ENCODE data around the gene MRPL45.

Gene MRPL45

DNA sequence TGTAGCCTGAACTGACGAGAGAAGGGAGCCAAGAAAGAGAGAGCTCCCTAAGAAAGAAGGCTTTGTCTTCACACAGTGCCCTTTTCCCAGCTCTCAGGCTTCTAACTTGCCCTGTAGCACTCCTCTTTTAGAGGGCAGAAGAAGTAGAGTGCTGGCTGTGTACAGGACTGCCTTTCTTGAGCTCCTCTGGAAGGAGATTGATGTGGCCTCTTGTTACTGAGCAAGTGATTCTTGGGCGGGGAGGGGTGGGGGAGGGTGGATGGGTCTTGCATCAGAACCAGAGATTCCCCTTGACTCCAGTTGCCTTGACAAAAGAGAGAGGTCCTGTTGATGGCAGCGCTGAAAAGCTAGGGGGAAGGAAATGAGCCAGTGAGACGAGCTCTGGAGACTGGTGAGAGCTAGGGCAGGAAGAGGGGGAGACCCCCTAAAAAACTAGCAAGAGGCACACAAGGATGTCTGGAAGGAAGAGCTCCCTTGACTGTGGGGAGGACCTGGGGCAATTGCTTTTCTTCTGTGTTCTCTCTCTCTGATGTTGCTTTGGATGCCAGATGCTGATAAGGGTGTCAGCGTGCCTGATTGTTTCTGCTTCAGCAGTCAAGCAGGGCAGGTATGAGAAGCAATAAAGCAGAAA lies 28.4 kb downstream of the MRPL45 start:
- DNase-seq = no peak

DNA sequence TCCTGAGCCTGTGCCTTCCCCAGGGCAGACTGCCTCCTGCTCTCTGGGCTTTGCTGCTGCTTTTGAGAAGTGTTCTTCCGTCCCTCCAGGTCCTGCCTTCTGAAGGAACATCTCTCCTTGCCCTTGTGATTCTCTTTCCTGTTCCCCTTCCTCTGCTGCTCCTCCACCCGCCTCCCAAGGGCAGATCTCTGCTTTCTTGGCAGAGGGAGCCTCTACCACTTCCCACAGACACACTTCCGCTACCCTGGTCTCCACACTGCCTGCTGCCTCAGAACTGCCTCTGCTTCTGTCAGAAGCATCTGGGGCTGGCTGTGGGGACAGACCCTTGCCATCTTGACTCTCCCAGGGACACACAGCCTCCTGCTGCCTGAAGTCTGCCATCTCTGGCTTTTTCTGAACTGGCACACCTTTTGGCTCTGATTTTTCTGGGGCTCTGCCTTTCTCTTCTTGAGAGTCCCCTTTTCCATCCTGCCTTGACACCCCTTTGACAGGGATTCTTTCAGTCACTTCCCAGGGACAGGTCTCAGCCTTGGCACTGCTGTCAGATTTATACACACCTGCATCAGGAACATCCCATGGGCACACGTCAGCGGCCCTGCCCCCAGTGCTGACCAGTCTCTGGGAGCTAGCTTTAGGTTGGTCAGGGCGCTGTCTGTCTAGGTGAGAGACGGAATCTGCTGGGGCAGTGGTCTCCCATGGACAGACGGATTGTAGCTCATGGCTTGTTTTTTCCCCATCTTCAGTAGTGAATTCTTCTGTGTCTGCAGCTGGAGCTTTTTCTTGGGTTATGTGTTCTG lies 30.2 kb downstream of the MRPL45 start:
- DNase-seq = no peak

DNA sequence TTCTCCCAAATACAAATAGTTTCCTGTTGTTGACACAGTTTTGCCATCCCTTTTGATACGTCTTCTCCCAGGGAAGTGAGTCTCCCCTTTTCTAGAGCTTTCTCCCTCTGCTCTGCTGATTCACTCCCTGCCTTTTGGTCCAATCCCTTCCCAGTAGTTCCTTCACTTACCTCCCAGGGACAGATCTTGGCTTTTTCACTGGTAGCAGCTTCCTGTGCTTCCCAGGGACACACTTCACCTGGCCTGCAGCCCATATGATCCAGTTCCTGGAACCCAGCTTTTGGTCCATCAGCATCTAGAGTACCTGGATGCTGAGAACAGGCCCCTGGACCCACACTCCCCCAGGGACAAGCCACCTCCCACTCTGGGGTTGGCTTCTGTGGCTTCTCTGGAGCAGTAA lies 31.0 kb downstream of the MRPL45 start:
- DNase-seq = no peak

DNA sequence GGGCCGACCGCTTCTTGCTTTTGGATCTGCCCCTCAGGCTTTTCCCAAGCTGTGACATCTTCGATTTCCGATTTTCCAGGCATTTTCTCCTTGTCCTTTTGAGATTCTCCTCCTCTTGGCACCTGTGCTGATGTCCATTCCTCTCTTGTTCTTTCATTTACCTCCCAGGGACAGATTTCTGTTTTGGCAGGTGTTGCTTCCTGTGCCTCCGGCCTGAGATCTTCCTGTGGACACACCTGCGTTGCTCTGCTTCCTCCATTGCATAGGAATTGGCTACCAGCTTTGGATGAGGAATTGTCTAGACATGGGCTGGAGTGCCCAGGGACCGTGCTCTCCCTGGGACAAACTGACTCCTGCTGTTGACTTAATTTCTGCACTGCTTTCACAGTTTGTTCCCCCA lies 31.7 kb downstream of the MRPL45 start:
- DNase-seq = no peak

DNA sequence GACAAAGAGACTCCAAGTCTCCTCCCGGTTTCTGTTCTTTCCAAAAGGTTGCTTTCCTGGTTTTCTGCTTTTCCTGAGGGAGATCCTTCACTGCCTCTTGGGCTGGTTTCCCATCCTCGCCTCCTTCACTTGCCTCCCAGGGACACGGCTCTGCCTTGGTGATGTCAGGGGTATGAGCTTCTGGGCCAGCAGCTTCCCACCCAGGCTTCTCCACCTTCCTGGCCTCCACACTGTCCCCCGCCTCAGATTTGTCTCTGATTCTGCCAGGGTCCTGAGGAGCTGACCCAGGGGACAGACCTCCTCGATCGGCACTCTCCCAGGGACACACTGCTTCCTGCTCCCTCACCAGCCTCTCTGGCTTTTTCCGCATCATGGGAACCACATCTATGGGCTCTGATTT lies 32.3 kb downstream of the MRPL45 start:
- no peak for DNase-seq

DNA sequence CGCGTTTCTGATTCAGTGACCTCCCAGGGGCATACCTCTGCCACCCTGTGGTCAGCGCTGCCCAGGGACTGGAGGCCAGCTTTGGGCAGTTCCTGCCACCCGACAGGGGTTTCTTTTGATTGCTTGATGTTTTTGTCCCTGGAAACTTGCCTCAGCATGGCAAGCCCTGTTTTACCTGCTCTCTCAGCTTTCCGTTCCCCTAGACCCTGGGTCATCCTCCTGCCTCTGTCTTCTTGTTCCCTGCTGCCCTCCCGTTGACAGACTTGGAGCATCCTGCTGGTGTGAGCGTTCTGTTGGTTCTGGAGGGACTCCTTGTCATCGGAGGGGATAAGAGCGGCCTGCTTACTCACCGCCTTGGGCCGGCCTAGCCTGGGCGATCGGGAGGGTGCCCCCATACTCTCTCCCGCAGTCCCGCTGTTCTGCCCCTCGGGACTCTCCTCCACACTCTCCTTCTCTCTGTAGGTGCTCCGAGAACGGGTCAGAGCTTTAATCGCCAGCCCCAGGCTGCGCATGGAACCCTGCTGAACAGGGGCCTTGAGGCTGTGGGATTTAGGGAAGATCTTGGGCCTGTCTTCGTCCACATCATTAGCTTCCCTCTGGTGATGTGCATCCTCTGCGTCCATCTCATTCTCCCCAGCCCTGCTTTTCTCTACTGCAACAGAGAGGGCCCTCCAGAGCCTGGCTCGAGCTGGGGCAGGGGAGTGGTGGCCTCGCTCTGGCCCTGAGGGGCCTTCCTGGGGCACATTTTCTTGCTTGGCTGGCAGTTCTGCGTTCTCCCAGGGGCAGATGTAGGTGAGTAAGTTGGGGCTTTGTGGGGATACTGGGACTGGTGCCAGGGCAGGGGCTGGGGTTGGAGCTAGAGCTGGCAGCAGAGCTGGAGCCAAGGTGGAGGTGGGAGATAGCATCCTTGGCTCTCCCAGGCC lies 33.1 kb downstream of the MRPL45 start:
- no peak for DNase-seq

DNA sequence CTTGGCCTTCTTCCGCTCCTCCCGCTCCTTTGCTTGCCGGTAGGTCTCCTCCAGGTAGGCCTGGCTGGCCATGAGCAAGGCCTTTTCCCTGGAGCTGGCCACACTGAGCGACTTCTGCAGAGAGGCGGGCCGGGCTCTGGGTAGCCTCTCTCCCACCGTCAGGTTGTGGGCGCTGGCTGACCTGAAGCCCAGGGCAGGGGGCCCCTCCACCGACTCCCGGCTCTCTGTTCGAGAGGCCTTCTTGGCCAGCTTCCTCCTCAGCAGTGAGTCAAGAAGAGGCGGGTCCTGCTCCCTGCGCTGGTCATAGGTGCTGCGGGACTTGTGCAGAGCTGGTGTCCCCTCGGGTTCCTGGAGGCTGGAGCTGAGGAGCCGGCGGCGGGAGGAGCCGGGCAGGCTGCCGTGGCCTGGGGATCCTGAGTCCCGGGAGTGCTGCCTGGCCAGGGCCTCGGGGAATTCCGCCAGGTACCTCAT lies 34.0 kb downstream of the MRPL45 start:
- DNase-seq = no peak

DNA sequence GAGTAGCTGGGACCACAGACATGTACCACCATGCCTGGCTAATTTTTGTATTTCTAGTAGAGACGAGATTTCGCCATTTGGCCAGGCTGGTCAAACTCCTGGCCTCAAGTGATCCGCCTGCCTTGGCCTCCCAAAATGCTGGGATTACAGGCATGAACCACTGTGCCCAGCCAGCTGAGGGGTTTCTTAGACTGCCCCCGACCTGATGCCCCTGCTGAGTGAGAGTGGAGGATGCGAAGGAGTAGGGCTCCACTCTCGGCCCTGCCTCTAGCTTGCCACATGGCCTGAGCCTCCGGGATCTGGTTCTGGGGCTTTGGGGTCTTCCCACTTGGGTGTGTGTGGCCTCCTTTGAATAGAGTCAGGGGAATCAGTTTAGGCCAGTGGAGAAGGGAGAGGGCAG lies 35.8 kb downstream of the MRPL45 start:
- DNase-seq = no peak

DNA sequence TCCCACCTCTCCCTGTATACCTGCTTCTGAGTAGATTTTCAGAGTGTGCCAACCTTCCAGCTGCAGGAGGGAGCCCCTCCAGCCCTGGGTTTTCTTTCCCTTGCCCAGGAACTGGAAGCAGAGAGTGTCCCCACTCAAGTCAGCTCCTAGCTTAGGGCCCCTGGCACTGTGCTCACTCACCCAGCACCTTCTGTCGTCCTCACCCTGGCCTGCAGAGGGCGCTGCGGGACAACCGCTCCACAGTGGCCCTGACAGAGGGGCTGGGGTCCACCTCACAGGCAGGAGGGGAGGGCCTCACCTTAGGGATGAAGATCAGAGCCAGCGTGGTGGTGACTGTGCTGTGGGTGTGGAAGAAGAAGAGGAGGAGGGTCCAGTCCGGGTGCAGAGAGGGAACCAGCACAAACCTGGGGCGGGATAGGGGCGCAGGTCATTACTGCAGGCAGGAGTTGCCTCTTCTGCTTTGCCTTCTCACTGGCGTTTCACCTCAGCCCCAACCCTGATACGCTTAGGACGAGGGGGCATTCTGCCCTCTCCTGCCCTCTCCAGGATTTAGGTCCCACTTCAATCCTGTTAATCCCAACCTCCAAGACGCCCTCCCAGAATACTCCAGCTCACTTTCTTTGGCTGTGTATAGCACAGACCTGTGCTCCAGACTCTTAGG lies 36.8 kb downstream of the MRPL45 start:
- DNase-seq = no peak

DNA sequence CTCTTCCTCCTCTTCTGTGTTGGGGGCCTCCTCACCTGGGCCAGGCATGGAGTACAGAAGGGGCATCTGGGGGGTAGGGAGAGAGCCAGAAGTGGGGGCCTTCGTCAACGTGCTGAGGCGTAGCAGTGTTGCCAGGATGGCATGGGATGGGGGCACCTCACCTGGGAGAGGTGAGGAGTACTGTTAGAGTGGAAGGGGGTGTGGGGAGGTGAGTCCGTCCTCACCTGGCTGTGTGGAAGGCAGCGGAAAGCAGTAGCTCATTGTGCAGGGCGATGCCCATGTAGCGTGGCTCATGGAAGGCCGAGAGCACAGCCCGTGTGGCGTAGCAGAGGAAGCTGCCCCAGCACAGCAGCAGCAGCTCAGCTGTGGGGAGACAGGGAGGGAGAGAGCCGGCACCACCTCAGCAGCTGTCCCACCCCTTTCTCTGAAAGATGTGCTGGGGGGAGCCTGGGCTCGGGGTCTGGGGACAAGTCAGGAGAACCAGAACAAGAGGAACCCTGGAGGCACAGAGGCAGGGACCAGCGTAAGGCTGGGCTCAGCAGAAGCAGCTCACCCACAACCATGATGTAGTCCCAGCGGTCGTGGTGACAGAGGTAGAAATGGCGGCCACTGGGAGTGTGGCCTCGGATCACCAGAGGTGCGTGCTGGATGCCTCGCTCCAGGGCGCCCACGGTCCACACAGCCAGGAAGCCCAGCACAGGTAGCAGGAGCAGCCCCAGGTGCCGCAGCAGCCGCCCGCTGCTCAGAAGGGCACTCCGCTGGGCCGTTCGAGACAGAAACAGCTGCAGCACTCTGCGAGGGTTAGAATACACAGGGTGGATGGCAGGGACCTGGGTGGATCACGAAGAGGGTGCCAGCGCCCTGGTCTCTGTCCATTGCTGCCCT lies 37.8 kb downstream of the MRPL45 start:
- DNase-seq = no peak

DNA sequence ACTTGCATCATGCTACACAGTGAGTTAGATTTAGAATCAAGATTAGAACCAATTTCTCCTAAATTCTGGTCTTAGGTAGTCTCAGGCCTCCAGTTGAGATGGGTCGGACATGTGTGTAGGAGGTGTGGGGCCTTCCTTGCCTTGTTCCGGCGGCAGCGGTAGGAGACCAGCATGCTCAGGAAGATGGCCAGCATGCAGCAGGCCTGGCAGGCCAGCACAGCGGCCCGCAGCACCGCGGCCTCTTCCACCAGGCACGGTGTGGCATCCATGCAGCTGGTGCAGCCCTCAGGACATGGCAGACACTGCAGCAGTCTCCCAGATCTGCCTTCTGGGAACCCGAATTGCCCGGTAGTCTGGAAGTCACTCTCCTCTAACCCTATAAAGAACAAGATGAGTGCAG lies 39.9 kb downstream of the MRPL45 start:
- DNase-seq = no peak

DNA sequence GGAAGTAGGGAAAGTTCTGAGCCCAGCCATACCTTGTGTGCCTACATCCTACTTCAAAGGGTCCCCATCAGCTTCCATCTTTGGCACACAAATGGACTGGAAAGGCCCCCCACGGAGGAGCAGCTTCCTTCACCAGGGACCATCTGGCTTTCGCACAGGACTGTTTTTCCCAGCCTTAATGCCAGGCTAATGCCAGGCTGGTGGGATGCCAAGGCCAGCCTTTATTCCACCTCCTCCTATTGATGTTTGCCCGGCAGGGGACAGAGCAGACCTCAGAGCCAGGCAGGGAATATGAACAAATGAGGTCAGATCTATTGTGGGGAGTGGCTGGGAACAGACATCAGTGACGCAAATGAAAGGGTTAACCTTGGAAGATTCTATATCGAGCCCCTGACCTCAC lies 41.1 kb downstream of the MRPL45 start:
- no peak for DNase-seq

DNA sequence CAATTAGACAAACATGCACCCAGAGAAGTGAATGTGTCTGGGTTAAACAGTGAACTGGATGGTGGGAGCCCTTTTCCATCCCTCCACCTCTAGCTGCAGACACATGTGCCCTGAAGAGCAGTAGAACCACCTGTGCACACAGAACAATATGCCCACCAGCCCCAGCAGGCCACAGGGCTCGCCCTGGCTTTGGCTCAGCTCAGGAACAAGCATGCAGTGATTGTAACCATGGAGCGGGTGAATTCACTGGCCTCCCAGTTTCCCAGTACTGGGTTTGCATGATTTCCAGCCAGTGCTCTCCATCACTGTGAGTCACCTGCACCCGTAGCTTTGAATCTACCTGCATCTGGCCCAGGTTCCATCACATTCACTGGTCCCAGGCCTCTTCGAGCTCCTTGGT lies 41.6 kb downstream of the MRPL45 start:
- no peak for DNase-seq

DNA sequence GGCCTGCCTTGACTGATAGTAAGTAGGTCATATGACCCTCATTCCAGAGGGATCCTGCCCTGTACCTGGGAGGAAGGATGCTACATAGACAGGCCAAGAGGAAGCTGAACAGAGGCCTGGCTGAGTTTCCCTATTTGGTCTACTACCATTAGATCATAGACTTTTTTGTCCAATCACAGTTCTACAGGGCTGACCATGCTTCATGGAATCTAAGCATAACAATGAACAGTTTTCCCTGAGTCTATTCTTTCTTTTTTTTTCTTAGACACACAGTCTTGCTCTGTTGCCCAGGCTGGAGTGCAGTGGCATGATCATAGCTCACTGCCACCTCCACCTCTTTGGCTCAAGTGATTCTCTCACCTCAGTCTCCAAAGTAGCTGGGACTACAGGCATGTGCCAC lies 42.9 kb downstream of the MRPL45 start:
- DNase-seq = no peak

DNA sequence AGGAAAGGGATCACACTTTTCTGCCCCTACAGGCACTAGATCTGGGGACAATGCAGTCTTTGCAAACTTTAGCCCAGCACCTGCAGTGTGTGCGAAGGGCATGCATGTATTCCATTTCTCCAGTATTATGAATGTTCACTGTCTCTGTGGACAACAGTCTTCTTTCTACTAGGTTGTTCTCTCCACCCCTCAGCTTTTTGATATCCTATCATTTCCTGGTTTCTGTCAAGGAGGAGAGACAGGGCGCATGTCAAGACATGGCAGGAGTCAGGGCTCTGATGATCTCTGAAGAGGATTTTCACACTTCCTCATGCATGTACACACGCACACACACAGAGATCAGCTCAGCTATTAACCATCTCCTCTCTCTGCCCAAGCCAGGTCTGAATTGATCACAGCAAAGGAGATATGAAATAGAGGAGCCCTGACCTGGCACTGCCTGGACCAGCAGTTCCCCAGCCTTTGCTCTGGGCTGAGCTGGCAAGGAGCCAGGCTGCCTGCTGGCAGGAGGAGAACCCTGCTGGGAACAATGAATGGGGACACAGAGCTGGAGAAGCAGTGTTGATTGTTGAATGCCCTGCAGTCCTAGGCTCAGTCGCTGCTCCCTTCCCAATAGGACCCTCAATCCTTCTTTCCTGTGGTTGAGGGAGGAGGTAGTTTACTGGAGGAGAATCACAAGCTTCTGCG lies 44.2 kb downstream of the MRPL45 start:
- DNase-seq = peak; percentile 67

DNA sequence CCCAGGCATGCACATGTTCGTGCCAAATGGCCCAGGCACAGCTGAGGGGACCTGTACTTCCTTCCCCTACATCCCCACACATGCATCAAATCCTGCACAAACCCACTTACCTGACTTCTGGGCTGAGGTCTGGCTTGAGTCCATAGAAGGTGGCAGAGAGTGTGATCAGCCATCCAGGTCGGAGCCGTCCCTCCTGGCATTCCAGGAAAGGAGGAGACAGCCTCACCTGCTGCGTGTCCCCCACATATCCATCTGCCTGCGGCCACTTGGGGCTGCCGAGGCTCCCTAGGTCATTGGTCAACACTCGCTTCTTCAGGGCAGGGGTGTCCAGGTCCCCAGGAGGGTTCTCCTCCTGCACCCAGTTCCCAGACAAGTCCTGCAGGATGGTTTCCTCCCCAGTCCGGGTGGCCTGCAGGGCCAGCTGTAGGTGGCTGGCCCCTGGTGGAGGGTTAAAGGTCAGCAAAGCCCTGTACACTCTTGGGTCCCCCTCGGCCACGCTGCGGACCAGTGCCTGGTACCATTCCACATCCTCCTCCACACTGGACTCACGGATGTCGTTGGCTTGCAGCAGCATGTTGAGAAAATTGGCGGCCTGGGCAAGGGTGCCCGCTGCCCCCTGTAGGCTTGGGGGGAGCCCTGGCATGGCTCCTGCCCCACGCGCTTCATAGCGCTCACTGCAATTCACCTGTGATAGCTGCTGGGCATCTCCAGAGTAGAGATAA lies 46.1 kb downstream of the MRPL45 start:
- DNase-seq = no peak

DNA sequence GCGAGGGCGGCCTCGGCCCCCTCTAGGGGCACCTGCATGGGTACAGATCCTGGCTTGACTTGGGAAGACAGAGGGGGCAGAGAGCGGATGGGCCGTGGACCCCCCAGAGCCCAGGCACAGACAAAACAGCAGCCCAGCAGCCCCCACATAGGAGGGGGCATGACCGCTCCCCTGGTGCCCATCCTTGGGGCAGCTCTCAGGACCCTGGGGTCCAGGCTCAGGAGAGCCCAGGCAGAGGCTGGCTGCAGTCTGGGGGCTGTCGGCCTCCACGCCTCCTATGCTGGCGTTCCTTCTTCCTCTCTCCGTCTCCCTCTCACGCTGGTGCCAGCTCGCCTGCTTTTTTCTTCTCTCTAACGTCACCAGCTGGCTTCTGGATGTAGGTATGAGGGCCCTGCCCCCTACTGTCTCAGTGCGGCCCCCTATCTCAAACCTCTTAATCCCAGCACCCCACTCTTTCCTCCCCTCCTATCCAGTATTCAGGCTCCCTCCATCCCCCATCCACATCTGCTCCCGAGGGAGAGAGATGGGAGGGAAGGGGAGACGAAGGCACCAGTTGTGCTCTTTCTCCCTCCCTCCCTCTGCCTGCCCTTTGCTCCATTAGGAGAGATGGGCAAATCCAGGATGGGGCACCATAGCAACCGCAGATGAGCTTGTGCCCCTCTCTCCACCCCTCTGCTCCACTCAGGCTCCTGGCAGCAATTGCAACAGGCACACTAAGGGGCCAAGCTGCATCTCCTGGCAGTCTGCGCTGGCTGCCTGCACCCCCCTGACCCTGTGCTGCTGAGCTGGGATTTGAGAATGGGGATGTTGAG lies 46.8 kb downstream of the MRPL45 start, which contains the start of gene GPR179:
TSS of gene GPR179 (minus strand) at position 349 of the 812 bp plus-strand sequence. CDS start at position 182, 167 bp downstream.
- DNase-seq = no peak

DNA sequence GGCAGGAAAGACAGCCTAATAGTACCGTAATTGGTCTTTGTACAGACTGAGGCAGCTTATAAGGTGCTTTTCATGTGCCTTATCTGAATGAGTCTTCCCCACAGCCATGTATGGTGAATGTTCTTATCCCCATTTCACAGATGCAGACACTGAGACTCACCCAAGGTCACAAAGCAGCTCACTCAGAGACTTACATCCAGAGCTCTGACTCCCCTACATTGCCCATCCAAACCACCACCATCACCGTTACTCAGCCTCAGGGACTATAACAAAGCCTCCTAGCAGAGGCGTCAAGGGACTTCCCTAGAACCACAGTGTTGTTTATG lies 47.4 kb downstream of the MRPL45 start:
- DNase-seq = no peak

DNA sequence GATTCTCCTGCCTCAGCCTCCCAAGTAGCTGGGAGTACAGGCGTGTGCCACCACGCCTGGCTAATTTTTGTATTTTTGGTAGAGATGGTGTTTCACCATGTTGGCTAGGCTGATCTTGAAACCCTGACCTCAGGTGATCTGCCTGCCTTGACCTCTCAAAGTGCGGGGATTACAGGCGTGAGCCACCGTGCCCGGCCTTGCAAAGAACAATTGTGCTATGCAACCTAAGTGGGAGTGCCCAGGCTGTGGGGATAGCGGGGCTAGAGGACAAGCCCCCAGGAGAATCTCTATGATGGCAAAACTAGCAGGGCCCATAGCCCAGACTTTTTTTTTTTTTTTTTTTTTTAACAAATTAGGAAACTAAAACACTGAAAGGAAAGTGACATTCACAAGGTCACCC lies 48.8 kb downstream of the MRPL45 start:
- DNase-seq = no peak

Data from NCI-H2029 (cell line).